Cortex of kidney (tissue), 1 donor: ENCODE measurements around the gene NOTCH4.
"Not testable (repeated sequence)": the region's sequence is repeated elsewhere in the genome, so short reads cannot be mapped to it uniquely, and the experiment has no call there.

ENCODE experiments used
- DNase-seq: peaks from one replicate; lab custom pipeline; 2025; lab: John Stamatoyannopoulos, UW

Gene NOTCH4

GRCh38 chr6:32194388-32194787 is 29.5 kb downstream of the NOTCH4 start:
- no peak for DNase-seq

DNA sequence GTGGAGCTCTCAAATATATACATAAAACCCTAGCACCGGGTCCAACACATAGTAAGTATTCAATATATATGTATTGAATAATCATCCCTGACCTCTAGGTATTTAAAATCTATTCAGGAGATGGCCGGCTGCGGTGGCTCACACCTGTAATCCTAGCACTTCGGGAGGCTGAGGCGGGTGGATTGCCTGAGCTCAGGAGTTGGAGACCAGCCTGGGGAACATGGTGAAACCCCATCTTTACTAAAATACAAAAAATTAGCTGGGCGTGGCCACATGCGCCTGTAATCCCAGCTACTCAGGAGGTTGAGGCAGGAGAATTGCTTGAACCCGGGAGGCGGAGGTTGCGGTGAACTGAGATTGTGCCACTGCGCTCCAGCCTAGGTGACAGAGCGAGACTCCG is 30.8 kb downstream of the NOTCH4 start:
- DNase-seq, result not testable (repeated sequence)

DNA sequence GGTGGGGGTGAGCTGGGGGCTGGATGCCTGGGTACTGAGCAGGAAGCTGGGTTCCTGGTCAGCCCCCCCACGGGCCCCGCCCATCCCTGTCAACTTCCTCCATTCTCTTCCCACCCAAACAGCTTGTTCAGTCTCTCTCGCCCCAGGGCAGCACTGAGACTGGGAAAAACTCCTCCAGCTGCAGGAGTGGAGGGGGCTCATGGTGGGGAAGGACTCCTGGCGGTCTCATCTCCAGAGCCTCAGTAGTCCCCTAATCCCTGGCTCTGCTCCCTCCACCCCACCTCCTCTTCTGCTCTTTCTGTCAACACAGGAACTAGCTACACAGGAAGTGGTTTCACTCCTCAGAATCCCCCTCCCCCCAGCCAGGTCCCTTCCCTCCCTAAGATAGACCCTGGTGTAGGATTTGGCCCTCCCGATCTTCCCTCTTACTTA is 31.2 kb downstream of the NOTCH4 start, which contains the start of gene GPSM3:
Gene GPSM3 (minus strand): TSS at position 36 of the 432 bp plus-strand sequence. CDS start 130 bp downstream, outside the sequence.
- DNase-seq, result no peak

GRCh38 chr6:32191696-32192607 is 31.9 kb downstream of the NOTCH4 start:
- DNase-seq, result no peak

GRCh38 chr6:32190911-32191677 is 32.8 kb downstream of the NOTCH4 start:
- no peak for DNase-seq

DNA sequence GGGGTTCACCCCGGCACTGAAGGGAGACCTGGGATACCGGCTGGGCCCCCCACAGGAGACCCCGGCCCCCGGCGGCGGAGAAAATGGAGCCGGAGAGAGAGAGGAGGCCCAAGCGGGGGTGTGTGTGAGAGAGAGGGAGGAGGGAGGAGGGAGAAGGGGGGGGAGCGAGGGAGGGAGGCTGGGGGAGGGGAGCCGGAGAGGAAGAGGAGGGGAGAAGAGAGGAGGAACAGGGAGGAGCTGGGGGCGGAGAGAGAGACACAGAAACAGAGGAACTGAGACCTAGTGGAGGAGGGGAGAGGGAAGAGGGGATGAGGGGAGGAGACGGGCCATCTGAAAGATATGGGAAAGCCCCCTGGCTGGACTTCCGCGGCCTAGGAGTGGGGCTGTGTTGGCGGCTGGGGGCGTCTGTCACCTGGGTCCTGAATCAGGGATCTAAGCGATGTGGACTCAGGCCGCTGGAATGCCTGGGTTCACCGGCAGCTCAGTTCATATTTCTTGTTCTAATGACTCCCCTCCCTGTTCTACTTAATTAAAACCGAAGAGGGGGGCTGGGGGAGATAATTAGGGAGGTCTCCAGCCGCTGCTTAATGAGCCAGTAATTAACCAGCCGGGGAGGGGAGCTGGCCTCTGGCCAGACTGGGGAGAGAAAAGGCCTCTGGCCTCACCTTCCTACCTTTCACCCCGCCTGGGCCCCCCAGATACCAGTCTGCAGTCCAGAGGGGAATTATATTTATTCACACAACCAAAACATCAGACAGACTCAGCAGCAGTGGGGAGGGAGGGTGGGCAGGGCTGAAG is 33.6 kb downstream of the NOTCH4 start, which contains the start of gene PBX2:
Gene PBX2 (minus strand): TSS at position 149 of the 798 bp plus-strand sequence. CDS start 287 bp downstream, outside the sequence.
- no peak for DNase-seq

DNA sequence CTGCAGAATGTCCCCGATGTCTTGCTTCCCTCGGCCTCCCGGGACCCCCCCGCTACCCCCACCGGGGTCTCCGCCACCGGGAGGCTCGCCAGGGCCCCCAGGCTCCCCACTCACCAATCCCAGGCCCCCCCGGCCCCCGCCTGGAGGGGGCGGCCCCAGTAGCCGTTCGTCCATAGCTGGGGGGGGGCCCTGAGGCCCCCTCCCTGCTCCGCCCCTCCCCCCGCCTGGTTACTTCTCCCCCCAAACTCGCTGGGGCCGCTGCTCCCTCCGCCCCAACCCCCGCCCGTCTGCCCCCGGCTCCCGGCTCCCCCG is 34.2 kb downstream of the NOTCH4 start:
- DNase-seq, result no peak

DNA sequence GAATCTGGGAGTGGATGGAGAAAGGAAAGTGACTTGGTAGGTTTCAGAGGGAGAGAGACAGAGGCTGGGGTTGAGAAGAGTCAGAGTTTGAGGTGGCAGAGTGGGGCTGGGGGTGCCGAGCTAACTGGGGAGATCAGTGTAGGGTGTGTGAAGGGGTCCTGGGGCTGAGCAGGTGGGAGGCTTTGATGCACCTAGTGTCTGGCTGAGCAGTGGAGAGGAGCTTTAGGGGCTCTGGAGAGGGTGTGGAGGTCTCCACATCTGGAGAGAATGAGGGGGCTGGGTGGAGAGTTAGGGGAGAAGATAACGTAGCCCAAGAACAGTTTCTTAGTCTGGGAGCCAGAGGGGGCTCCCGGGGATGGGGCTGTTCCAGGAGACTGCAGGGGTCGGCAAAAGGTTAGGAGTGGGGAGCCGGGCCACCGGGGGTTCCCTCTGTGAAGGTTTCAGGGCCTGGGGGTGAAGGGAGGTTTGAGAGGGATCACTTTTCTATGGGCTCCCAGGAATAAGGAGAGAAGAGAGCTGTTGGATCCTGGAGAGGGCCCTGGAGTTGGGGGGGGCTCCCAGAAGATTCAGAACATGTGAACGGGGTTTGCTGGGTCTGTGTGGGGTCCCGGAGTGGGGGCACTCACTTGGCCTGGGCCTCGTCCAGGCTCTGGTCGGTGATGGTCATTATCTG is 34.7 kb downstream of the NOTCH4 start:
- no peak for DNase-seq

DNA sequence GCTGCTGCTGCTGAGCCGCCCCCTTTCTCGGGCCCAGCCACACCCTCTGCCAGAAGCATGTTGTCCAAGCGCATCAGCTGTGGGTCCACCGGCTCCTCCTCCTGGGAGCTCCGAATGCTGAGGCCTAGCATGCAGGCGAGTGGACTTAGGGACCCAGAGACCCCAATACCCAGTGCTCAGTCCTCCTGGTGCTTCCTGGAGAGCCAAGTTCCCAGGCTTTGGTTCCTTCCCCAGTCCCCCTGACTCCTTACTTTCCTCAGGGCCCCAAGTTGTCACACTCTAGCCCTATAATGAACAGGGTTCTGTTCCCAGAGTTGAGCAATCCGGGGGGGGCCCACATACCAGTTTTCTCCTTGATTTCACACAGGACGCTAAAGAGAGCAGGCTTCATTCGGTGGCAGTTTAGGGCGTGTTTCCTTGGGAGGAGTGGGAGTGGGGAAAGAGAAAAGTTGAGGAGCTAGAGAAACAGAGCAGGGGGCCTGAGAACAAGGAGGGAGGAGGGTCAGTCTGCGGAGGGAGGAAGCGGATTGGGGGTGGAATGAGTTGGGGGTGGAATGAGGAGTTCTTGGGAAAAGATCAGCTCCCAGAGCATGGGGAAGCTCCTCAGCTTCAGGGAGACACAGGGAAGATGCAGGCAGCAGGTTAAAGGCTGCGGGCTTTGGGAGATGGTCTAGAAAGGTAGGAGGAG is 35.3 kb downstream of the NOTCH4 start:
- no peak for DNase-seq

DNA sequence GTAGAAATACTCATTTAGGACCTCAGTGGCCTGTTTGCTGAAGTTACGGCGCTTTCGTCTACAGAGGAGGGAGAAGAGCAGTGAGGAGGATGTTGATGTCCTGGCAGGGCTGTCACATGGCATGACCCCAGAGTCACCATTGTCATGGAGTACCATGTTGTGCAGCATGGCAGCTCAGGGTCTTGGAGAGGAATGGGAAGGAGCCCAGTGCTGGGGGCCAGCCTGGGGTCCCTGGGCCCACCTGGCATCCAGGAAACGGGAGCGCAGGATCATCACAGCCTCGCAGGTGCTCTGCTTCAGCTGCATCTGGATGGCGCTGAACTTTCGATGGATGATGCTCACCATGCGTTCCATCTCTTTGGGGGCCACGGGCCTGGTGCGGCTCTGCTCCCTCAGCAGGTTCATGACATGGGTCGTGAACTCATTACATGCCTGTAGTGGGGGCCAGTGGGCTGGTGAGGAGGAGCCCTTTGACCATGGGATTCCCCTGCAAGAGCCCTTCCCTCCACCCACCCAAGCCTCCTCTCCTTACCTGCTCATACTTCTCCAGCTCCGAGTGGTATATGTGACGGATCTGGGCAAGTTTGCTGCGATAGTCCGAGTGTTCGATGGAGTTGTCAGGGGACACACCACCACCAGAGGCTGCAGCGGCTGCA is 36.0 kb downstream of the NOTCH4 start:
- not testable (repeated sequence) for DNase-seq

DNA sequence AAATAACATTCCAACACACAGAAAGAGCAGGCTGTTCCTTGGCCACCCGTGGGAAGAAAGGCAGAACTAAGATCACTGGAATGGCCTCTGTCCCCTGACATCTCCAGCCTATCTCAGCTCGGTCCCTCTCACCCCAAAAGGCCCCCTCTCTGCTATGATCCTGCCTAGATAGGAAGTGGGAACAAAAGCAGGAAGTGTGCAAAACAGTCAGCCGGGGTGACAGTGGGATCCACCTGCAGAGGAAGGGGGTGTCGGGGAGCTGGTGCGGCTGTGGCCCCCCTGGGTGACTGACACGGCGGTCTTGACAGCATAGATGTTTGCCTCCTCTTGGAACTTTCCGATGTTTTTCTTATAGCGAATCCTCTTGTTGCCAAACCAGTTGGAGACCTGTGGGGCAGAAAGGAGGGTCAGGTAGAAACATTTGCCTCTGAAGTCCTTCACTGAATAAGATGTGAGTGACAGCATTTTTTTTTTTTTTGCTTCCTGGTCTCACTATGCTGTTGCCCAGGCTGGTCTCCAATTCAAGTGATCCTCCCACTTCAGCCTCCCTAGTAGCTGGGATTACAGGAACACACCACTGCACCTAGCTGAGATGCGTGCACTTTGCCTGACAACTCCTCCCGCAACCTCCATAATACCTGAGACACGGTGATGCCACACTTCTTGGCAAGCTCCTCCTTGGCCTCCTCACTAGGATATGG is 36.7 kb downstream of the NOTCH4 start:
- no peak for DNase-seq

DNA sequence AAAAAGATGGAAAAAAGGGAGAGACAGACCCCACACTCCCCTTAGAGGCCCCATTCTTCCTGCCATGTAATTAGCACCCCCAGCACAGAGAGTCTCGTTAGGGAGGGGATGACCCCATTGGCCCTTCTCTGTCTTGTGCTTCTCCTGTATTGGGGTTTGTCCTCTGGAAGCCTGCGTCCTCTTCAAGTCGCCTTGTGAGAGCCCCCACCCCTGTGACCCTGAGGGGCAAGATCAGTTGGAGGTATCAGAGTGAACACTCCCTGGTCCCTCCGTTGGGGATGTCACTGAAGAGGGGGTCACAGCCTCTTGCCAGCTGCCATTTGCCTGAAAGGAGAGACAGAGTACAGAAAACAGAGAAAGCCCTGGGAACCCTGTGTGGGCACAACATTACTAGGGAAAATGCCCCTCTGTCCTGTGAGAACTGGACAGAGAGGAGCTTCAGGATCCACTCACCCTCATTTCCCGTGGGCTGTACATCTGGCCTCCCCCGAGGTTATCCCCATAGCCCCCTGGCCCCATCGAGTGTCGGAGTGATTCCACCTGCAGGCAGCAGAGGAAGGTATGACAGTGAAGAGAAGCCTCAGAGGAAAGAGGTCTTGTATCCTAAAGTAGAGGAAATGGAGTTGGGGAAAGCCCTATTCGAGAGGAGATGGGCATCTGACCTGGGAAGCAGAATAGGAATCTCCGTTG is 37.6 kb downstream of the NOTCH4 start:
- not testable (repeated sequence) for DNase-seq

- DNase-seq, result not testable (repeated sequence)
Measured at GRCh38 chr6:32185681-32186131, 38.2 kb downstream of the NOTCH4 start.

- no peak for DNase-seq
Measured at GRCh38 chr6:32184084-32184640, 39.7 kb downstream of the NOTCH4 start, which contains the start of gene AGER. AGER (minus strand) TSS chr6:32184253; CDS start chr6:32184222, 31 bp downstream.

DNA sequence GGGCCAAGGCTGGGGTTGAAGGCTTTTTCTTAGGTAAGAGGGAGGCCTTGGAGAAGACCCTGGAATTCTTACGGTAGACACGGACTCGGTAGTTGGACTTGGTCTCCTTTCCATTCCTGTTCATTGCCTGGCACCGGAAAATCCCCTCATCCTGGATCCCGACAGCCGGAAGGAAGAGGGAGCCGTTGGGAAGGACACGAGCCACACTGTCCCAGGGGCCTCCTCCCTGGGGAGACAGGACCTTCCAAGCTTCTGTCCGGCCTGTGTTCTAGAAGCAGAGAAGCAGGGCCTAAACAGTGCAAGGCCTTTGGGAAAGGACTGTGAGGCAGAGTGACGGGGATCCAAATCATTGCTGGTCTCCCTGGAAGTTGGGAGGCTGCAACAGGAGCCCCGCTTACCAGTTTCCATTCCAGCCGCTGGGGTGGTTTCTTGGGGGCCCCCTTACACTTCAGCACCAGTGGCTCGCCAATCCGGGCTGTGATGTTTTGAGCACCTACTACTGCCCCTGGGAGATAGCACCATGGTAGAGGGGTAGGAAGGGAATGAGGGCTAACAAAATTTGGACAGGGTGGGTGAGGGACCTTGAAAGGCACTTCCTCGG is 40.3 kb downstream of the NOTCH4 start:
- DNase-seq, result no peak

- DNase-seq, result no peak
Measured at GRCh38 chr6:32183030-32183429, 40.8 kb downstream of the NOTCH4 start.

DNA sequence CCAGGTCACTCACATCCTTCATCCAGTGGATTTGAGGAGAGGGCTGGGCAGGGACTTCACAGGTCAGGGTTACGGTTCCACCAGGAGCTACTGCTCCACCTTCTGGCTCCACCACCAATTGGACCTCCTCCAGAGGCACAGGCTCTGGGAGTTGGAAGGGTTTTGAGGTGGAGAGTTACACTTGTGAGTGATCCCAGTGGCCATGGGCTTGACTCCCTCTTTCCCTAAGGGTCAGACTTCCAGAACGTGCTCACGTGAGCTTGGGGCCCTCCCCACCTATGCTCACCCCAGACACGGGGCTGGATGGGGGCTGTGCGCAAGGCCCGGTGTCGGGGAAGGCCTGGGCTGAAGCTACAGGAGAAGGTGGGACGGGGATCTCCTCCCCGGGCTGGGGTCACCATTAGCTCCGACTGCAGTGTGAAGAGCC is 41.3 kb downstream of the NOTCH4 start:
- DNase-seq, result no peak

DNA sequence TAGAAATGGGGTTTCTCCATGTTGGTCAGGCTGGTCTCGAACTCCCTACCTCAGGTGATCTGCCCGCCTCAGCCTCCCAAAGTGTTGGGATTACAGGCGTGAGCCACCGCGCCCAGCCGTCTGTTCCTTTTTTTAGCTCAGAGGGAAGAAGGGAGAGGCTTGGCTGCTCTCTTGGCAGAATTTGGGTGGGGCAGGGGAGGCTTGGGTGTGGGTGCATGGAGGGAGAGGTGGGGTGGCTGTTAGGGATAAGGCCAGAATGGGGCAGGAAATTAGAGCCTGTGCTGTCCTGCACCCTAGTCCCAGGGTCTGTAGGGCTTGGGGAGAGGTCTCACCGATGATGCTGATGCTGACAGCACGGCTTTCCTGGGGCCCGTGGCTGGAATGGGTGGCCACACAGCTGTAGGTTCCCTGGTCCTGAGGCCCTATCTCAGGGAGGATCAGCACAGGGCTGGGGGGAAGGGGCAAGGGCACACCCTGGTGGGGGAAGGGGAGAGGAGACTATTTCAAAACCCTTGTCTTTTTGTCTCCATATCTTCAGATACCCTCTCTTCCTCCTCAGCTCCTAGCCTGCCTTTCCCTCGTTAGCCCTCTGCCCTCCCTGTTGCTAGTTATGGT is 41.8 kb downstream of the NOTCH4 start:
- DNase-seq, result no peak
